Activated naive CD4-positive, alpha-beta T cell treated with anti-CD3 and anti-CD28 coated beads, Interleukin-2, amount 50 U/mL, for 16 hours (primary cell): ENCODE results near the gene KNL1.
"Not testable (repeated sequence)": the region's sequence is repeated elsewhere in the genome, so short reads cannot be mapped to it uniquely, and the experiment has no call there.

Experiments used
- DNase-seq: peaks from one replicate; pipeline ENCODE4 v3.0.0-alpha.2; 2020

KNL1 gene

DNA sequence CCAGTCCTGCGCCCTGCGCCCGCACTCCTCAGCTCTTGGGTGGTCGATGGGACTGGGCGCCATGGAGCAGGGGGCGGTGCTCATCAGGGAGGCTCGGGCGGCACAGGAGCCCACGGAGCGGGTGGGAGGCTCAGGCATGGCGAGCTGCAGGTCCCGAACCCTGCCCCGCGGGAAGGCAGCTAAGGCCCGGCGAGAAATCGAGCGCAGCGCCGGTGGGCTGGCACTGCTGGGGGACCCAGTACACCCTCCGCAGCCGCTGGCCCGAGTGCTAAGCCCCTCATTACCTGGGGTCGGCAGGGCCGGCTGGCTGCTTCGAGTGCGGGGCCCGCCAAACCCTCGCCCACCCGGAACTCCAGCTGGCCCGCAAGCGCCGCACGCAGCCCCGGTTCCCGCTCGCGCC lies 82.9 kb downstream of the KNL1 start:
- not testable (repeated sequence) for DNase-seq

DNA sequence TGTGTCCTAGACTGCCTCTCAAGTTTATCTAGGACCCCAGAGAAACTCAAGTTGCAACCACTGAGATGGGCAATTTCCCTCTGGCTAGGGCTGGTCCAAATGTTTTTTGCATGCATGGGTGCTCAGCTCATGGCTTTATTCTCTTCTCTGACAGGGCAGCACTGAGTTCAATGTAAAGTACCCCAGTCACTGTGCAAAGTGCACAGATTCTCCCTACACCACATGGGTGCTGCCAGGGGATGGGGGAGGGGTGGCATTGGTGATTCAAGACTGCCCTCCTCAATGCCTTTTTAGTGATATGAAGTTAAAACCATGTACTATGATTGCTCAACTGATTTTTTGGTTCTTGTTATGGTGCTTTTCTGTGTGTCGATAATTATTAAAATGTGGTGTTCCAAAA lies 86.1 kb downstream of the KNL1 start:
- DNase-seq = no peak

- DNase-seq = not testable (repeated sequence)
Observed at GRCh38 chr15:40680959-40681358, 86.9 kb downstream of the KNL1 start.

GRCh38 chr15:40684381-40684780 lies 90.3 kb downstream of the KNL1 start:
- no peak for DNase-seq

GRCh38 chr15:40685376-40685775 lies 91.3 kb downstream of the KNL1 start:
- no peak for DNase-seq

DNA sequence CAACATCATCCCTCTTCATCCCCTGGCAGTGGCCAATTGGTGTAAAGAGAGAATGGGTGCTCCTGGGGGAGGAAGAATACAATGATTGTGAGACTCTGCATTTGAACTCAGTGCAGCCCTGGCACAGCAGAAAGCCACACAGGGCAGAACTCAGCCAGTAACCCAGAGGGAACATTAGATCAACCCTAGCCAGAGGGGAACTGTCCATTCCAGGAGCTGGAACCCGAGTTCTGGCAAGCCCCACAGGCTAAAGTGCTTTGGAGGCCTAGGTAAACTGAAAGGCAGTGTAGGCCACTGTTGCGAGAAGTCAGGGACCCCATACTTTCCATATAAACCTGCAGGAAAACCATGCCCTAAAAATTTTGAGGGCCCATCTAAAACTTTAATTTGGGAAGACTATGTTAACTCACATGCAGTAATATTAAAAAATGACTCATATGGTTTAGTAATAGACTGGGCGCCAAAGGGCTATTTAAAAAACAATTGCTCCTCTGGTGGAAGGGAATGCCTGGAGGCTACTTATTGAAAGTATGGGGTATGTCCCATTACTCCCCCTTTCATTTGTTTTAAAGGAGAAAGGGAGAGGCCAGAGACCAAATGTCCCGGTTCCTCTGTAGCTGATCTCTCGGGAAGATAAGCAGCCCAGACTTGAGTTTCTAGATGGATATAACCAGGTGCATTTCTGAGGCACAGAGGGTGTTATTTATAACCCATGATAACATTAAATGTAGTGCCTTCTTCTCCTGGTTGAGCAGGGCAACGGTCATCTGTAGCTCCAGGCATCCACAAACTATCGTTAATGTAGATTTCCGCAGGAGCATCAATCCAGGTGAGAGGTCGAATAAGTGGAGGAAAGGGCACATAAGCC lies 95.1 kb downstream of the KNL1 start:
- DNase-seq = no peak

DNA sequence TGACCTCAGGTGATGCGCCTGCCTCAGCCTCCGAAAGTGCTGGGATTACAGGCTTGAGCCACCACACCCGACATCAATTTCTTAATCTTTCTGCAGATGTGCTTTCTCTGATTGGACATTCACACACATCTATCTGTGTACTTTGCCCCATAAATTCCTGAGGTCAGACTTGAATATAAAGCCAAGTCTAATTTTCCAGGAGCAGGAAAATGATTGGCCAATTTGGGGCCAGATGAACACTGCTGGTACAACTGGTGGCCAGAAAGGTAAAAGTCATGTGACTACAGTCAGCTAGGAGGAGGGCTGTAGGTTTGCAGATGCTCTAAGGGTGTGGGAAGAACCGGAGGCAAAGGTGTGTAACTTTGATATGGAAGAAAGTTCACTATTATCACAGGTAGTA lies 97.7 kb downstream of the KNL1 start:
- DNase-seq = no peak

DNA sequence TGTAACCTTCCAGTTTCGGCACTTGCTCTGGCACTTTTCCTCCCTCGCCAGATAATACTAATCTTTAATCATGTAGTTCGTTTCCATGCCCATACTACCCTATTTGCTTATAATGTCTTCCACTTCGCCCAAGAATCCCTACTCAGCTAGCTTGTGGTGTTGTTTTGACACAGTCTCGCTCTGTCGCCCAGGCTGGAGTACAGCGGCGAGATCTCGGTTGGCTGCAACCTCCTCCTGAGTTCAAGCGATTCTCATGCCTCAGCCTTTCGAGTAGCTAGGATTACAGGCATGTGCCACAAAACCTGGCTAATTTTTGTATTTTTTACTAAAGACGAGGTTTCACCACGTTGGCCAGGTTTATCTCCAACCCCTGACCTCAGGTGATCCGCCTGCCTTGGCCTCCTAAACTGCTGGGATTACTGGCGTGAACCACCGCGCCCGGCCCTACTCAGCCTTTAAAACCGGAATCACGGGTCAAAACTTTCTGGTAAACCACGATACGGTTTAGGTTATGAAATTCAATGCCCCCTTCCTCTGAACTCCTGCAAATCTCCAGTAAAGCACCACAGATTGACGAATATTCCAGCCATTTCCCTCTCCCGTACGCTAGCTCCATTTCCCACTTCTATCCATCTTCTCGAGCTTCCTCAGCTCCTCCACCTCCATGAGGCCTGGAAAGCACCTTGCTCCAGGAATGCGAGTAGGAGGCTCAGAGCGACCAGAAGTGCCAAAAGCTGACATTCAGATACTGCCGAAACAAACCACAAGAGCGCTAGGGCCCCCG lies 100.0 kb downstream of the KNL1 start:
- DNase-seq = no peak

- DNase-seq = peak; percentile 93
Observed at GRCh38 chr15:40694688-40695468, 100.8 kb downstream of the KNL1 start, which contains the start of gene RAD51. Gene RAD51, plus strand, starts transcription at chr15:40695174. Its CDS starts 3,585 bp downstream, at chr15:40698759.

GRCh38 chr15:40695469-40695890 lies 101.4 kb downstream of the KNL1 start:
- DNase-seq = no peak

DNA sequence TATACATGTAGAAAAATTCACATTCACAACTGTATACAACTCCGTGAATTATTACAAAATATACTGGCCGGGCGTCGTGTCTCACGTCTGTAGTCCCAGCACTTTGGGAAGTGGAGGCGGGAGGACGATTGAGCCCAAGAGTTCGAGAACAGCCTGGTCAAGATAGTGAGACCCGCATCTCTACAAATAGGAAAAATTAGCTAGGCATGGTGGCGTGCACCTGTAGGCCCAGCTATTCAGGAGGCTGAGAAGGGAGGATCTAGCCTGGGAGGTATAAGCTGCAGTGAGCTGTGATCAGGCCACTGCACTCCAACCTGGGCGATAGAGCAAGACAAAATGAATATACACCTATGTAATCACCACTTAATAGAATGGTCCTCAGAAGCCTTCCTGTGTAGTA lies 102.2 kb downstream of the KNL1 start:
- DNase-seq = no peak

GRCh38 chr15:40697916-40698315 lies 103.9 kb downstream of the KNL1 start:
- no peak for DNase-seq

GRCh38 chr15:40702077-40702476 lies 108.0 kb downstream of the KNL1 start:
- no peak for DNase-seq

- DNase-seq = no peak
Observed at GRCh38 chr15:40706121-40706520, 112.1 kb downstream of the KNL1 start.
